Measurements from ENCODE around the gene TXLNA. TPM values are rescaled to one million over a fixed set of nuclear protein-coding genes. Genes with fewer than 3 reads are reported as not detected.
A peak's percentile ranks its signal among the peaks of the same experiment; 100 is the strongest.

The TXLNA gene
- total and polyA plus RNA-seq, 2 experiments from 2014 or later, result 15.2 to 52.1 TPM

GRCh38 chr1:32215629-32216480 lies 36.4 kb downstream of the TXLNA start:
- H3K4me3 ChIP-seq, result no peak overlapping the region
- no peaks in the 10 kb centered on the region for H3F3A ChIP-seq (replicated peaks; ENCODE audit: low read depth)
- H3K27ac Mint-ChIP-seq, result no peak overlapping the region
- peaks cover 4% of the 10 kb centered on the region for H3K4me1 Mint-ChIP-seq
- H3K36me3 ChIP-seq (ENCODE audit: insufficient read depth), result no peaks in the 10 kb centered on the region
- H3K79me2 ChIP-seq (replicated peaks; ENCODE audit: insufficient read depth), result peaks cover 6% of the 10 kb centered on the region; the same call in 1 of the 2 replicates
- H3K4me3 Mint-ChIP-seq, result no peak overlapping the region
- H3K36me3 Mint-ChIP-seq (ENCODE audit: low read depth), result peaks cover 24% of the 10 kb centered on the region
- peaks cover 9% of the 10 kb centered on the region for H3K27me3 Mint-ChIP-seq (ENCODE audit: insufficient read depth, low read depth, poor library complexity)
- H4K20me1 ChIP-seq (replicated peaks; ENCODE audit: insufficient read depth), result no peaks in the 10 kb centered on the region
- H3K9me2 ChIP-seq (ENCODE audit: insufficient read depth), result no peaks in the 10 kb centered on the region
- H2AFZ ChIP-seq, result no peak overlapping the region
- ATAC-seq, result peak; percentile 97
- DNase-seq (ENCODE audit: low spot score), result peak; percentile 90
- H3K27me3 ChIP-seq (ENCODE audit: insufficient read depth), result no peaks in the 10 kb centered on the region
- no peak overlapping the region for H3K4me2 ChIP-seq
- TF ChIP-seq CTCF (conservative IDR thresholded peaks at IDR 0.05; ENCODE audit: low read depth in 2 of 2) (peak; percentile 83 to 92), NANOG (IDR thresholded peaks at IDR 0.05; ENCODE audit: borderline replicate concordance) (no peak)
- no peaks in the 10 kb centered on the region for H3K9me3 Mint-ChIP-seq
- peaks cover 4% of the 10 kb centered on the region; the same call in 1 of the 2 replicates for H3K4me1 ChIP-seq (ENCODE audit: insufficient read depth)
- H3K27ac ChIP-seq (ENCODE audit: low read depth), result peak overlapping the region; percentile 53; the same call in 1 of the 2 replicates

GRCh38 chr1:32216566-32216965 lies 37.1 kb downstream of the TXLNA start:
- no peak overlapping the region for H3K4me3 Mint-ChIP-seq
- Histone ChIP-seq H3K27me3 (ENCODE audit: insufficient read depth) (no peaks in the 10 kb centered on the region), H3K79me2 (replicated peaks; ENCODE audit: insufficient read depth) (peaks cover 6% of the 10 kb centered on the region; the same call in 1 of the 2 replicates), H3K36me3 (ENCODE audit: insufficient read depth) (no peaks in the 10 kb centered on the region), H3K27ac (ENCODE audit: low read depth) (no peak overlapping the region), H3K4me1 (ENCODE audit: insufficient read depth) (peaks cover 10% of the 10 kb centered on the region), H3K9me2 (ENCODE audit: insufficient read depth) (no peaks in the 10 kb centered on the region), H4K20me1 (replicated peaks; ENCODE audit: insufficient read depth) (no peaks in the 10 kb centered on the region), H3K4me2 (no peak overlapping the region), H2AFZ (no peak overlapping the region), H3F3A (replicated peaks; ENCODE audit: low read depth) (no peaks in the 10 kb centered on the region), H3K4me3 (no peak overlapping the region)
- peaks cover 9% of the 10 kb centered on the region for H3K27me3 Mint-ChIP-seq (ENCODE audit: insufficient read depth, low read depth, poor library complexity)
- ATAC-seq (no peak), DNase-seq (ENCODE audit: low spot score) (no peak)
- no peak overlapping the region for H3K27ac Mint-ChIP-seq
- H3K4me1 Mint-ChIP-seq, result peaks cover 11% of the 10 kb centered on the region
- peaks cover 24% of the 10 kb centered on the region for H3K36me3 Mint-ChIP-seq (ENCODE audit: low read depth)
- no peaks in the 10 kb centered on the region for H3K9me3 Mint-ChIP-seq
- TF ChIP-seq ETS1 (IDR thresholded peaks at IDR 0.05) (no peak), ZNF331 (CRISPR knock-in tag; IDR thresholded peaks at IDR 0.05; ENCODE audit: low read depth) (no peak), EZH2 (IDR thresholded peaks at IDR 0.05; ENCODE audit: low read depth, unreplicated experiment) (no peak), REST (IDR thresholded peaks at IDR 0.05; ENCODE audit: unreplicated experiment) (no peak), ZNF114 (CRISPR knock-in tag; IDR thresholded peaks at IDR 0.05) (no peak), NANOG (IDR thresholded peaks at IDR 0.05; ENCODE audit: borderline replicate concordance) (no peak), CTCF (conservative IDR thresholded peaks at IDR 0.05; ENCODE audit: low read depth in 2 of 2) (no peak), CREB1 (CRISPR knock-in tag; IDR thresholded peaks at IDR 0.05; ENCODE audit: low read depth) (no peak)

Measured in GM23338 (cell line).